Measurements from ENCODE around the gene AFAP1L1.

DNA sequence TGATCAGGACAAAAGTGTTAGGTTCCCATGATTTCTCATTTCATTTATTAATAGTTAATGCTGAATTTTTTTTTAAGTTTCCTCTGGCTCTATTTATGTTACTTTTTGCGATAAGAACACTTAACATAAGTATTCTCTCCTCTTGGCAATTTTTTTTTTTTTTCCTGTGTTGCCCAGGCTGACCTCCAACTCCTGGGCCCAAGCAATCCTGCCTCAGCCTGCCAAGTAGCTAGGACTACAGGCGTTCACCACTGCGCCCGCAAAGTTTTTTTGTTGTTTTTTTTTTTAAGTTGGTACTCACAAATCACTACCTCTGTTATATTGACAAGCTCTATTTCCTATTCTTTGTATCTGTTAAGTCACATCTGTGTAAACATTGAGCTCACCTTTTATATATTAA, 80.5 kb downstream of the AFAP1L1 start:
- TF ChIP-seq, protein P1, sequence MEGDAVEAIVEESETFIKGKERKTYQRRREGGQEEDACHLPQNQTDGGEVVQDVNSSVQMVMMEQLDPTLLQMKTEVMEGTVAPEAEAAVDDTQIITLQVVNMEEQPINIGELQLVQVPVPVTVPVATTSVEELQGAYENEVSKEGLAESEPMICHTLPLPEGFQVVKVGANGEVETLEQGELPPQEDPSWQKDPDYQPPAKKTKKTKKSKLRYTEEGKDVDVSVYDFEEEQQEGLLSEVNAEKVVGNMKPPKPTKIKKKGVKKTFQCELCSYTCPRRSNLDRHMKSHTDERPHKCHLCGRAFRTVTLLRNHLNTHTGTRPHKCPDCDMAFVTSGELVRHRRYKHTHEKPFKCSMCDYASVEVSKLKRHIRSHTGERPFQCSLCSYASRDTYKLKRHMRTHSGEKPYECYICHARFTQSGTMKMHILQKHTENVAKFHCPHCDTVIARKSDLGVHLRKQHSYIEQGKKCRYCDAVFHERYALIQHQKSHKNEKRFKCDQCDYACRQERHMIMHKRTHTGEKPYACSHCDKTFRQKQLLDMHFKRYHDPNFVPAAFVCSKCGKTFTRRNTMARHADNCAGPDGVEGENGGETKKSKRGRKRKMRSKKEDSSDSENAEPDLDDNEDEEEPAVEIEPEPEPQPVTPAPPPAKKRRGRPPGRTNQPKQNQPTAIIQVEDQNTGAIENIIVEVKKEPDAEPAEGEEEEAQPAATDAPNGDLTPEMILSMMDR (conservative IDR thresholded peaks at IDR 0.05; ENCODE audit: low read depth, low read length): no peak
- TF ChIP-seq EZH2phosphoT487 (IDR thresholded peaks at IDR 0.05; ENCODE audit: borderline replicate concordance, low read length): no peak
